OCI-LY3 (cell line): Measurements from ENCODE around the gene LIMA1.

Source experiments
- H2AFZ ChIP-seq: fragments of 200-600, 300-600 bp; shearing (Covaris generic); 2 replicates; pipeline ENCODE4 v1.6.0; 2014; ENCODE audit warnings: antibody characterized with exemption, low read depth, low read length
- H3K27ac ChIP-seq: fragments of 200-600, 300-600 bp; sonication (generic); 2 replicates; pipeline ENCODE4 v1.5.1; 2014; ENCODE audit warnings: mild to moderate bottlenecking, low read length, moderate library complexity, mixed read lengths
- H3K27me3 ChIP-seq: fragments of 200-600, 300-600 bp; sonication (generic); 2 replicates; pipeline ENCODE4 v1.6.1; 2014; ENCODE audit warnings: low read depth, low read length, mixed read lengths
- H3K36me3 ChIP-seq: fragments of 200-600, 300-600 bp; sonication (generic); replicated peaks from 2 replicates; pipeline ENCODE3; 2014; ENCODE audit warnings: low read depth, low read length, mixed read lengths
- H3K4me1 ChIP-seq: fragments of 300-600, 200-600 bp; sonication (generic); 2 replicates; pipeline ENCODE4 v1.6.1; 2014; ENCODE audit warnings: low read length, mixed read lengths
- H3K4me2 ChIP-seq: fragments of 200-600, 300-600 bp; sonication (generic); 2 replicates; pipeline ENCODE4 v1.6.1; 2014; ENCODE audit warnings: low read length, mixed read lengths
- H3K4me3 ChIP-seq: fragments of 300-600, 200-600 bp; sonication (generic); 2 replicates; pipeline ENCODE4 v1.5.1; 2014; ENCODE audit warnings: antibody characterized with exemption, mild to moderate bottlenecking, low read length, moderate library complexity
- H3K79me2 ChIP-seq: fragments of 300-600, 200-600 bp; shearing (Covaris generic); 2 replicates; pipeline ENCODE4 v1.6.1; 2014; ENCODE audit warnings: mild to moderate bottlenecking, low read length, mixed read lengths
- H3K9ac ChIP-seq: fragments of 300-600, 200-600 bp; shearing (Covaris generic); 2 replicates; pipeline ENCODE4 v1.6.0; 2014; ENCODE audit warnings: mild to moderate bottlenecking, low read length, moderate library complexity
- H3K9me3 ChIP-seq: fragments of 200-600, 300-600 bp; shearing (Covaris generic); 2 replicates; pipeline ENCODE4 v1.6.1; 2014; ENCODE audit warnings: low read length, mixed read lengths; ENCODE audit not compliant: insufficient read depth
- H4K20me1 ChIP-seq: fragments of 200-600, 300-600 bp; sonication (generic); 2 replicates; pipeline ENCODE4 v1.6.1; 2016; ENCODE audit warnings: low read length, mixed read lengths; ENCODE audit not compliant: insufficient read depth
- CTCF ChIP-seq: fragments of 200-600, 300-600 bp; sonication (generic); IDR thresholded peaks from 2 replicates; pipeline ENCODE4 v1.5.1; 2014; ENCODE audit warnings: antibody characterized with exemption, low read length, low read depth
- EZH2phosphoT487 ChIP-seq: fragments of 200-600 bp; shearing (Covaris generic); IDR thresholded peaks from 2 replicates; pipeline ENCODE4 v1.6.1; 2018; ENCODE audit warnings: antibody characterized with exemption, mixed run types, low read depth

The LIMA1 gene

GRCh38 chr12:50211392-50212070 lies 71.8 kb downstream of the LIMA1 start:
- H3K36me3 ChIP-seq = peaks cover 49% of the 10 kb centered on the region

DNA sequence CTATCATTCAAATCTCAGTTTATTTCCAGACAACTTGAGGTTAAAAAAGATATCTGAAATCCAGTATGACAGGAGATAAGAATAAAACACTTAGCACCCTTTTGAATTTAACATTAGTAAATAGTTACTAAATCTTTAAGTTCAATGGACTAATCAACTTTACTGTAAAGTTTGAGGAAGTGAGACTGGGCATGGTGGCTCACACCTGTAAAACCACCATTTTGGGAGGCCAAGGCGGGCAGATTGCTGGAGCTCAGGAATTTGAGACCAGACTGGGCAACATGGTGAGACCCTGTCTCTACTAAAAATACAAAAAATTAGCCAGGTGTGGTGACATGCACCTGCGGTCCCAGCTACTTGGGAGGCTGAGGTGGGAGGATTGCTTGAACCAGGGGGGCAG lies 75.9 kb downstream of the LIMA1 start:
- H3K36me3 ChIP-seq = peaks cover 53% of the 10 kb centered on the region

More at GRCh38 chr12:50211392-50212070, 71.8 kb downstream of the LIMA1 start:
- Histone ChIP-seq H3K9me3 (no peaks in the 10 kb centered on the region), H3K27ac (no peak overlapping the region), H3K4me1 (peaks cover 2% of the 10 kb centered on the region; the same call in 1 of the 2 replicates), H4K20me1 (peaks cover 61% of the 10 kb centered on the region), H2AFZ (no peak overlapping the region), H3K4me2 (no peak overlapping the region), H3K9ac (no peak overlapping the region), H3K79me2 (peaks cover 94% of the 10 kb centered on the region), H3K4me3 (no peak overlapping the region), H3K27me3 (no peaks in the 10 kb centered on the region)
- TF ChIP-seq EZH2phosphoT487 (no peak), CTCF (no peak)

DNA sequence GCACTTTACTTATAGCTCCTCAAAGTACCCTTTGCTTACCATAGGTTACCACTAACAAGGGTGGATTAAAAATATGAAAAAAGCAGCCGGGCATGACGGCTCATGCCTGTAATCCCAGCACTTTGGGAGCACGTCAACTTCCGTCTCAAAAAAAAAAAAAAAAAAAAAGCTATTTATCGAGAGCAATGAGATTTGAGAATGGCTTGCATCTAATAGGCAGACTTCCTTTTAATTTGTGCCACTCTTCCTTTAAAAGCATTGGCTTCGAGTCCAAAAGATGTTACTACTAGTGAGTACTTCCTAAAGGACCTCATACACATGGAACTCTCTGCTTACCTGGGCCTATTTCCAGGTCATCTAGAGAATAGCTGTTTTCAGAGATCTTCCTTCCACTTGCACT lies 77.7 kb downstream of the LIMA1 start:
- no peak for TF ChIP-seq EZH2phosphoT487
- no peak for TF ChIP-seq CTCF
- Histone ChIP-seq H3K9me3 (no peaks in the 10 kb centered on the region), H3K4me1 (no peaks in the 10 kb centered on the region), H3K79me2 (peaks cover 50% of the 10 kb centered on the region), H2AFZ (no peak overlapping the region), H3K36me3 (peaks cover 53% of the 10 kb centered on the region), H3K4me2 (no peak overlapping the region), H3K4me3 (no peak overlapping the region), H4K20me1 (peaks cover 15% of the 10 kb centered on the region), H3K27me3 (no peaks in the 10 kb centered on the region), H3K9ac (no peak overlapping the region), H3K27ac (no peak overlapping the region)

More for the DNA sequence above, 75.9 kb downstream of the LIMA1 start:
- no peak overlapping the region for H3K27ac ChIP-seq
- TF ChIP-seq CTCF = no peak
- no peak overlapping the region for H3K4me3 ChIP-seq
- H4K20me1 ChIP-seq = peaks cover 29% of the 10 kb centered on the region
- no peaks in the 10 kb centered on the region for H3K9me3 ChIP-seq
- no peaks in the 10 kb centered on the region for H3K4me1 ChIP-seq
- H3K27me3 ChIP-seq = no peaks in the 10 kb centered on the region
- peaks cover 63% of the 10 kb centered on the region for H3K79me2 ChIP-seq
- no peak overlapping the region for H3K9ac ChIP-seq
- H3K4me2 ChIP-seq = no peak overlapping the region
- no peak overlapping the region for H2AFZ ChIP-seq

GRCh38 chr12:50203691-50204090 lies 79.6 kb downstream of the LIMA1 start:
- H3K4me3 ChIP-seq = no peak overlapping the region
- peaks cover 51% of the 10 kb centered on the region for H3K36me3 ChIP-seq
- H3K9ac ChIP-seq = no peak overlapping the region
- no peaks in the 10 kb centered on the region for H3K4me1 ChIP-seq
- no peak overlapping the region for H3K27ac ChIP-seq
- no peak for TF ChIP-seq CTCF
- TF ChIP-seq EZH2phosphoT487 = no peak
- no peak overlapping the region for H2AFZ ChIP-seq
- peaks cover 7% of the 10 kb centered on the region; the same call in 1 of the 2 replicates for H4K20me1 ChIP-seq
- H3K27me3 ChIP-seq = no peaks in the 10 kb centered on the region
- H3K9me3 ChIP-seq = no peaks in the 10 kb centered on the region
- peaks cover 31% of the 10 kb centered on the region for H3K79me2 ChIP-seq
- H3K4me2 ChIP-seq = no peak overlapping the region
